HEK293 (cell line): ENCODE results near the gene PSMB1.

Experiments used
- CTCF ChIA-PET: fragments of 350-600 bp; formaldehyde crosslinking; extraction: SDS; loops from one replicate; lab custom pipeline; 2021; ENCODE audit warnings: antibody characterized with exemption; lab: Yijun Ruan, JAX
- POLR2A ChIA-PET: fragments of 300-600 bp; formaldehyde crosslinking; extraction: SDS; loops from one replicate; lab custom pipeline; 2020; ENCODE audit warnings: antibody characterized with exemption, inconsistent platforms; lab: Yijun Ruan, JAX
- H3K27ac ChIP-seq: fragments of 200-500 bp; sonication (Bioruptor generic); 2 replicates; pipeline ENCODE4 v1.5.1; 2014; ENCODE audit warnings: low read depth, low read length, control low read depth, inconsistent platforms; ENCODE audit errors: extremely low read depth
- H3K36me3 ChIP-seq, 2 experiments: fragments of 200-500 bp in 1 of 2; sonication (Bioruptor generic) in 1 of 2; 1 replicate in 1 of 2; 2 replicates in 1 of 2; pipeline ENCODE4 v1.5.1; 2014 to 2017; ENCODE audit warnings: inconsistent platforms in 2 of 2, low read length in 2 of 2; ENCODE audit not compliant: control insufficient read depth in 2 of 2, insufficient read depth in 1 of 2
- H3K4me1 ChIP-seq: fragments of 200-500 bp; sonication (Bioruptor generic); 2 replicates; pipeline ENCODE4 v1.5.1; 2014; ENCODE audit warnings: mild to moderate bottlenecking, low read length, inconsistent platforms; ENCODE audit not compliant: control insufficient read depth, insufficient read depth
- H3K4me3 ChIP-seq: 2 replicates; pipeline ENCODE4 v1.5.1; 2011; ENCODE audit warnings: low read depth, mild to moderate bottlenecking, control low read depth, low read length, moderate library complexity
- H3K9me3 ChIP-seq: fragments of 200-500 bp; sonication (Bioruptor generic); 2 replicates; pipeline ENCODE4 v1.5.1; 2014; ENCODE audit warnings: low read depth, low read length, inconsistent platforms; ENCODE audit not compliant: control insufficient read depth, insufficient read depth
- BCL11A ChIP-seq: fragments of 450-650 bp; formaldehyde crosslinking; IDR thresholded peaks from 2 replicates; pipeline ENCODE4 v1.5.1; 2016; ENCODE audit warnings: low read depth, missing biosample characterization, missing genetic modification characterization
- HOXC10 ChIP-seq: sonication (generic); formaldehyde crosslinking; IDR thresholded peaks from 2 replicates; pipeline ENCODE4 v1.8.1; 2023; ENCODE audit warnings: mild to moderate bottlenecking, missing genetic modification reagents
- OVOL3 ChIP-seq: fragments of 450-650 bp; formaldehyde crosslinking; IDR thresholded peaks from 2 replicates; pipeline ENCODE4 v1.5.1; 2016; ENCODE audit warnings: missing biosample characterization, missing genetic modification characterization
- SP7 ChIP-seq: fragments of 450-650 bp; formaldehyde crosslinking; IDR thresholded peaks from 2 replicates; pipeline ENCODE4 v1.5.1; 2016; ENCODE audit warnings: missing biosample characterization, missing genetic modification characterization
- TRIM28 ChIP-seq: IDR thresholded peaks from 2 replicates; pipeline ENCODE4 v1.6.1; 2011; ENCODE audit warnings: low read length, control low read depth, borderline replicate concordance
- TSHZ1 ChIP-seq: fragments of 450-650 bp; formaldehyde crosslinking; IDR thresholded peaks from 2 replicates; pipeline ENCODE4 v1.5.1; 2016; ENCODE audit warnings: missing biosample characterization, missing genetic modification characterization, borderline replicate concordance
- ZBTB11 ChIP-seq: fragments of 450-650 bp; formaldehyde crosslinking; conservative IDR thresholded peaks from 2 replicates; pipeline ENCODE4 v1.5.1; 2016; ENCODE audit warnings: low read depth, missing biosample characterization, missing genetic modification characterization
- ZFP3 ChIP-seq: fragments of 450-650 bp; formaldehyde crosslinking; IDR thresholded peaks from 2 replicates; pipeline ENCODE4 v1.5.1; 2016; ENCODE audit warnings: low read depth, missing biosample characterization, missing genetic modification characterization
- ZNF157 ChIP-seq: fragments of 450-650 bp; formaldehyde crosslinking; IDR thresholded peaks from 2 replicates; pipeline ENCODE4 v1.5.1; 2016; ENCODE audit warnings: missing biosample characterization, missing genetic modification characterization
- ZNF18 ChIP-seq: fragments of 450-650 bp; formaldehyde crosslinking; IDR thresholded peaks from 2 replicates; pipeline ENCODE4 v1.5.1; 2016; ENCODE audit warnings: missing biosample characterization, missing genetic modification characterization
- ZNF362 ChIP-seq: fragments of 450-650 bp; formaldehyde crosslinking; IDR thresholded peaks from 2 replicates; pipeline ENCODE4 v1.5.1; 2016; ENCODE audit warnings: missing biosample characterization, missing genetic modification characterization
- ZNF473 ChIP-seq: fragments of 450-650 bp; formaldehyde crosslinking; IDR thresholded peaks from 2 replicates; pipeline ENCODE4 v1.5.1; 2017; ENCODE audit warnings: missing biosample characterization, missing genetic modification characterization
- ZNF501 ChIP-seq: fragments of 450-650 bp; formaldehyde crosslinking; IDR thresholded peaks from 2 replicates; pipeline ENCODE4 v1.5.1; 2016; ENCODE audit warnings: missing biosample characterization, missing genetic modification characterization
- ZNF558 ChIP-seq: fragments of 450-650 bp; formaldehyde crosslinking; IDR thresholded peaks from 2 replicates; pipeline ENCODE4 v1.5.1; 2016; ENCODE audit warnings: missing biosample characterization, missing genetic modification characterization
- ZNF561 ChIP-seq: fragments of 450-650 bp; IDR thresholded peaks from 2 replicates; pipeline ENCODE4 v1.5.1; 2018; ENCODE audit warnings: missing biosample characterization, missing genetic modification characterization, borderline replicate concordance
- ZNF626 ChIP-seq: fragments of 450-650 bp; sonication (Bioruptor Pico); formaldehyde crosslinking; IDR thresholded peaks from 2 replicates; pipeline ENCODE4 v1.5.1; 2018; ENCODE audit warnings: missing biosample characterization, missing genetic modification characterization, inconsistent platforms
- ZNF677 ChIP-seq: fragments of 450-650 bp; IDR thresholded peaks from 2 replicates; pipeline ENCODE4 v1.5.0; 2018; ENCODE audit warnings: missing biosample characterization, mild to moderate bottlenecking, missing genetic modification characterization, moderate library complexity

Gene PSMB1

GRCh38 chr6:170553534-170554012 lies 466 bp upstream of the PSMB1 start (continued):
- TF ChIP-seq ZNF362 (tag by site-specific recombination) (no peak; the same call in 1 of the 2 replicates), SP7 (no peak), TRIM28 (no peak; the same call in 1 of the 2 replicates), TSHZ1 (tag by site-specific recombination) (0 out of 2 replicates have a peak, but pooled peaks have one; percentile 32)

DNA sequence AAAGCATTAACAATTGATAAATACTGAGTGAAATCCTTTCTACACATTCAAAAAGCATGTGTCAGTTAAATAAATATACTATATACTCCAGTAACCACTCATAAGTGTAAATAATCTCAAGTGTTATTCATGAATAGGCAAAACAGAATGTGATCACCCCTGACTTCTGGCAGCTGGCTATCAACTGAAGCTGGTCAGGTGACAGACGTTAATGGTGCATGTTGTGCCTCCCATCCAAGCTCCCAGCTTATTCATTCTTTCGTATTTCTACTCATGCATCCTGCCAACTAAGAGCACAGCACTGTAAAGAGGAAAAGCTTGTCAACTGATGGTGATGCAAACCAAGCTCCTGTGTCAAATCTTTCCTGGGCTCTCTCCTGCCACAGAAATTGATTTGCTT lies 7.7 kb downstream of the PSMB1 start:
- no peak overlapping the region for H3K4me3 ChIP-seq
- no peaks in the 10 kb centered on the region for H3K9me3 ChIP-seq
- no peak overlapping the region for H3K27ac ChIP-seq
- TF ChIP-seq ZNF561 (tag by site-specific recombination), result no peak
- TF ChIP-seq OVOL3 (tag by site-specific recombination), result no peak
- TF ChIP-seq ZNF677 (tag by site-specific recombination), result no peak
- no peak for TF ChIP-seq ZNF157 (tag by site-specific recombination)
- no peak for TF ChIP-seq HOXC10
- no peak for TF ChIP-seq ZNF501 (tag by site-specific recombination)
- no peak for TF ChIP-seq BCL11A
- no peak for TF ChIP-seq ZNF473 (tag by site-specific recombination)
- TF ChIP-seq ZNF558 (tag by site-specific recombination), result no peak
- no peak for TF ChIP-seq ZFP3 (tag by site-specific recombination)
- TF ChIP-seq ZBTB11, result no peak
- no peak for TF ChIP-seq ZNF626 (tag by site-specific recombination)
- TF ChIP-seq ZNF18 (tag by site-specific recombination), result no peak
- ChIA-PET CTCF (interaction anchor here (2.6 kb wide), 1 partner anchor 15 kb away, joined by 14 read pairs; no protein-coding TSS in a partner anchor), POLR2A (no interaction called here)
- H3K4me1 ChIP-seq, result no peaks in the 10 kb centered on the region
- H3K36me3 ChIP-seq, result peaks cover 62 to 100% of the 10 kb centered on the region in 2 experiments
